ENCODE results near the gene TRIM54. TPM values are rescaled to one million over a fixed set of nuclear protein-coding genes. Genes with fewer than 3 reads are reported as not detected.

TRIM54 gene
- total and polyA plus RNA-seq, 2 of the 8 experiments (the other 6 are each of a cell fraction or from before 2014, with no cell fraction given): 3.9 to 5.8 TPM

- TF ChIP-seq USF2 (IDR thresholded peaks at IDR 0.05; ENCODE audit: low read length) (peak; percentile 49; the same call in 1 of the 2 replicates), RXRA (IDR thresholded peaks at IDR 0.05; ENCODE audit: insufficient read depth, low read depth, low read length) (no peak), ATF3 (IDR thresholded peaks at IDR 0.05; ENCODE audit: insufficient read depth, low read depth, low read length) (peak; percentile 70; the same call in 1 of the 2 replicates), ASH2L (IDR thresholded peaks at IDR 0.05; ENCODE audit: low read length) (peak; percentile 70), PHF8 (conservative IDR thresholded peaks at IDR 0.05; ENCODE audit: low read depth, low read length) (peak; percentile 82), NRF1 (IDR thresholded peaks at IDR 0.05; ENCODE audit: low read depth, low read length) (no peak), HDAC2 (IDR thresholded peaks at IDR 0.05; ENCODE audit: borderline replicate concordance in 1 of 2, low read depth in 2 of 2, low read length in 2 of 2) (peak in 1 of 2 experiments; percentile 43; a peak in 2 of 4 replicates), GABPA (IDR thresholded peaks at IDR 0.05; ENCODE audit: borderline replicate concordance, insufficient read depth, low read length) (no peak), POLR2A (IDR thresholded peaks at IDR 0.05; ENCODE audit: control extremely low read depth in 1 of 2, low read depth in 2 of 2, low read length in 2 of 2) (peak; percentile 59 to 91), EP300 (IDR thresholded peaks at IDR 0.05; ENCODE audit: borderline replicate concordance in 1 of 2, low read depth in 2 of 2, low read length in 2 of 2) (no peak), CEBPB (IDR thresholded peaks at IDR 0.05; ENCODE audit: low read depth, low read length) (peak; percentile 32; the same call in 1 of the 2 replicates), KDM5A (IDR thresholded peaks at IDR 0.05; ENCODE audit: low read length) (peak; percentile 77), SAP30 (IDR thresholded peaks at IDR 0.05; ENCODE audit: insufficient read depth, insufficient replicate concordance, low read length) (peak; percentile 53), BRCA1 (IDR thresholded peaks at IDR 0.05; ENCODE audit: low read depth, low read length) (no peak), RAD21 (IDR thresholded peaks at IDR 0.05 in 1 of 2, conservative IDR thresholded peaks at IDR 0.05 in 1 of 2; ENCODE audit: low read depth in 2 of 2, low read length in 2 of 2) (no peak), SRF (IDR thresholded peaks at IDR 0.05; ENCODE audit: low read depth, low read length) (peak; percentile 55), TBP (IDR thresholded peaks at IDR 0.05; ENCODE audit: low read depth, low read length) (peak; percentile 75), EZH2 (IDR thresholded peaks at IDR 0.05; ENCODE audit: low read depth, low read length, severe bottlenecking) (no peak), JUND (IDR thresholded peaks at IDR 0.05; ENCODE audit: low read length) (no peak), CHD2 (IDR thresholded peaks at IDR 0.05; ENCODE audit: low read length) (peak; percentile 76; the same call in 1 of the 2 replicates)
- TF ChIP-seq, protein P1, sequence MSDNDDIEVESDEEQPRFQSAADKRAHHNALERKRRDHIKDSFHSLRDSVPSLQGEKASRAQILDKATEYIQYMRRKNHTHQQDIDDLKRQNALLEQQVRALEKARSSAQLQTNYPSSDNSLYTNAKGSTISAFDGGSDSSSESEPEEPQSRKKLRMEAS (IDR thresholded peaks at IDR 0.05): peak; percentile 90
These were observed 74.4 kb downstream of the TRIM54 start, which contains the start of gene GTF3C2 (continued) for GRCh38 chr2:27356382-27357181.

Measured in H1 (cell line).